GM18868 (cell line): ENCODE results near the gene ZNF219.

Experiments used
- ATAC-seq: cut with Tn5 transposase; IDR thresholded peaks from one replicate; pipeline ENCODE4 v1.9.1; 2021; ENCODE audit warnings: mild to moderate bottlenecking, moderate library complexity; ENCODE audit not compliant: unreplicated experiment

The ZNF219 gene

DNA sequence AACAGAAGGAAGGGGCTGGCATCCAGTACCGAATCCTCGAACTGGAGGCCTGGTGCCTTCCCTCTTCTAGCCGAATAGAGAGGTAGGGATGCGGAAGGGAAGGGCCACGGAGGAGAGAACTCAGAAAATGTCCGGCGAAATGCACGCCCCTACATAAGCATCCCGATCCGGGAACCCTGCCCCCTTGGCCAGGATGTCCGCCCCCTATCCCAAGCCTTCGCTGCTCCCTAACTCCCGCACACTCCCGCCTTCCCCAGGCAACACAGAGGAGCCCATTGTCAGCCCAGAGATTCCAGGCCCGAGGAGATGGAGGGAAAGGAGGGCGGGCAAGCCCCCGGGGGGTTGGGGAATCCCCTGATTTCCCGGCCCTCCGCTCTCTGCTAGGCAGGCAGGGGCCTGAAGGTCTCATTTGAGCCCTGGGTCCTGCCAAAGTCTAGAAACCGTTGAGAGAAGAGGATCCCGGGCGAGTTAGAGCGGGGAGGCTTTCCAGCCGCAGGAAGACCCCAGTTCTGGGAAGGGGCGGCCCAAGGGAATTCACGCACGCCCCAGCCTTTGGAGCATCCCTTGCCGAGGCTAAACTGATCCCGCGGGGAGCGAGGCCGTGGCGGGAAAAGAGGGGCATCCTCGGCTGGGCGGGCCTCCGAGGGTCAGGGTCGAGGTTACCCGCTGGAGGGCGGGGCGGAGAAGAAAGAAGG lies 28.9 kb downstream of the ZNF219 start:
- ATAC-seq = no peak

DNA sequence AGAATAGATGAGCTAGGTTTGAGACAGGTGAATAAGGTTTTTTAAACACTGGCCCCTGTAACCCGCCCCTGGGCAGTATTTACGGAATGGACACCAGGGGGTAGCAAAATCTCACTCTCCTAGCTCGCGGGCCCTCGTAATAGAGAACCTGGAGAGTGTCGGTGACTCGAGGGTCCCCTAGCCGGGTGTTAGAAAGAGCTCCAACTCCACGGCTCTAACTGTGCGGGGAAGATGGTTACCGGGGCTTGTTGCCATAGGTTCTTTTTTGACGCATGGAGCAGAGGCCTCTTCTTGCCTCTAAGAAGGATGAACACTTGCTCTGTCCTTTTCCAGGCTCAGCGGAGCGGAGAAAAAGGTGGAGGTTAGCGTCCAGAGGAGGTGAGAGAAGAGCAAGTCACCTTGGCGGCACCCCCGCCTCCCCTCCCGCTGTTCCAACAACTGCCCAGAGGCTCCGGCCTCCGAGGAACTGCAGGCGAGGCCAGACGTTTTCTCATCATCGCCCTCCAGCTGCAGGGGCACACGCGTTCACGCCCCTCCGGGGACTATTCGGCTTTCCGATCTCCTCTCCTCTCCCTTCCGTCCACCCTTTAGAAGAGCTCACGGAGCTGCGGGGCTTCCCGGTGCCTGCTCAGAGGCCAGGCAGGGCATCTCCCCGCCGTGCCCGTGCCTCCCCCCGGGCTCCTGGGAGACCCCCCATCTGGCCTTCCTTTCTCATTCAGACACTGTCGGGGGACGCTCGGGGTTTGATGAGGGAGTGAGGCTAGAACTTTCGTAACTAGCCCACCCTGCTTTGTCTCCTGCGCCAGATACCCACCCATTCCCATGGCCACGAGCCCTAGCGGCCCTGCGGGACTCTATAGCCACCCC lies 29.7 kb downstream of the ZNF219 start:
- ATAC-seq = no peak

DNA sequence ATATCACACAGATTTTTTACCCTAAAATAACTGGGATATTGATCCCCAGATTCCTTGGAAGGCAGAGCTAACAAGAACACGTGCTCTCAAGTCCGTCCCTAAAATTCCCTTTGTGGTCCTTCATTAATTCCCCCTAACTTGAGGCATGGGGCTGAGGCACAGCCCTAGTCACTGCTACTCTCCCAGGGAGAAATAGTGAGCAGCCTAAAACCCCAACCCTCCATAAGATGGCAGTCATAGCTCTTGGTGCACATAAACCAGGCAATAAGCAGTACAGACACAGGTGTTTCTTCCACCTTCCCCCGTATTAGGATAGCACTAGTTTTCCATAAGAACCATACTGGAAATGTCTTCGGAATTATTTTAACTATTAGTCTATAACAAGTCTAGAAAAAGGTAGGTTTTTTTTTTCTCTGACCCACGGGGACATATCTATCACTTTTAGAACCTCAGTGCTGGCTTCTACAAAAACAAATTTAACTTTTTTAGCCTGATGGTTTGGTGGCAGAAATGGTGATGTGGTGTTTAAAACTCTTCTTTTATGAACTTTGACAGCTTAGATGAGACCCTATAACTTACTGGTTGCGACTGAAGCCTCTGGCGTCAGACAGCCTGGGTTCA lies 31.5 kb downstream of the ZNF219 start:
- ATAC-seq = no peak

DNA sequence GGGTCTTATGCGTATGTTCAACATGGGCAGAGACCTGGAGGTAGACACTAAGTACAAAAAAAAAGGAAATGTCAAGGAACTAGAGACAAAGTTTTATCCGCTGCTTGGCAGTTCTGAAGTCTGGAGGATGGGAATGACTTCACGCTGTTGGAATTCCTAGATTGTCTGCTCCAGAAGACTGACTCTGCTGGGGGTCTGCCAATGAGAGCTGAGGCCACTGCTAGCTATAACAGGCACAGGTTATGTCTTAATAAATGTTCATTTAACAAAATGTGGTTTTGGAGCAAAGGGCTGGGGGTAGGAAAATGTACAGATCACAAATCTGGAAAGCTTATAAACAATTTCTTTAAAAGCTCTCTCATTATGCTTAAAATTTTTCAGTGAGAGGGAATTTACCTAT lies 35.0 kb downstream of the ZNF219 start:
- ATAC-seq = no peak

DNA sequence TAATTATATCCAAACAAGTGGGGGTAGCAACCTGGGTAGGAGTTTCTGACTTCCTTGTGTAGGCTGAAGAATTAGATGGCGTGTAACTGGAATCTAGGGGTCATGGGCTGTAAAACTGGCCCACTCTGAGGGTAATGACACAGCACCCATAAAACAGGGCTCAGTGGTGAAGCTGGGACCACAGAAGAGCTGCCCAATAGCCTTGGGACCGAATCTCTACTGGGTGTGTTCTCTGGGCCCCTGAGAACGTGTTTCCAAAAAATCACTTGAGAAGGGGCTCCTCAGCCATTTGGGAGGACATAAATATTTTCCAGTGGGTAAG lies 37.1 kb downstream of the ZNF219 start:
- ATAC-seq = no peak

DNA sequence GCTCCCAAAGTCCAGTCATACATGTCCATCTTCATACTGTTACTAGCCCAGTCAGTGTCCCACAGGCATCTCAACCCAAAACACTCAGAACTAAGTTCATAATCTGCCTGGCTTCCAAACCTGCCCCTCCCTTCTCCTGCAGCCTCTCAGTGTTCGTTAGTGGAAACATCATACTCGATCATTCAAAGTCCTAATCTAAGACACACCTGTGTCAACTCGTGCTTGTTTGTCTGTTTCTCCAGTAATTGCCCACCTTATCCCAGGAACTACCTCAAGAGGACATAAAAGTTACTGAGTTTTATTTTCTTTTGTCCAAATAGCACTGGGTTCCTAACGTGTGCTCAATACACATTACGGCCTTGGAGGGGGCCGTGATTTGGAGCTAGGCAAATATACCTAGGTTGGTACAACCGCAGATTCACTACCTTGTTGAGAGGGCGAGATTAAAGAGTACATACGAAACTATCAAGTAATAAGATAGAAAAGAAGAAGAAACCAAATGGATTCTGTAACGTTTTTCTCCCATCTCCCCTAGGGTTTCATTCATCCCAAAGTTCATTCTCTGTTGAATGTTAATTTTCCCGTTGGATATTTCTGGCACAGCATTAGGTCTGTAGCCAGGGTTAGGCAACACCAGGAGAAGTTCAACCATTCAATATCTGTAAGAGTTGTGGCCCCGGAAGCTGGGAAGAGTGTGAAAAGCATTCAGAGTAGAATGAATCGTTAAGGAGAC lies 37.7 kb downstream of the ZNF219 start:
- no peak for ATAC-seq

DNA sequence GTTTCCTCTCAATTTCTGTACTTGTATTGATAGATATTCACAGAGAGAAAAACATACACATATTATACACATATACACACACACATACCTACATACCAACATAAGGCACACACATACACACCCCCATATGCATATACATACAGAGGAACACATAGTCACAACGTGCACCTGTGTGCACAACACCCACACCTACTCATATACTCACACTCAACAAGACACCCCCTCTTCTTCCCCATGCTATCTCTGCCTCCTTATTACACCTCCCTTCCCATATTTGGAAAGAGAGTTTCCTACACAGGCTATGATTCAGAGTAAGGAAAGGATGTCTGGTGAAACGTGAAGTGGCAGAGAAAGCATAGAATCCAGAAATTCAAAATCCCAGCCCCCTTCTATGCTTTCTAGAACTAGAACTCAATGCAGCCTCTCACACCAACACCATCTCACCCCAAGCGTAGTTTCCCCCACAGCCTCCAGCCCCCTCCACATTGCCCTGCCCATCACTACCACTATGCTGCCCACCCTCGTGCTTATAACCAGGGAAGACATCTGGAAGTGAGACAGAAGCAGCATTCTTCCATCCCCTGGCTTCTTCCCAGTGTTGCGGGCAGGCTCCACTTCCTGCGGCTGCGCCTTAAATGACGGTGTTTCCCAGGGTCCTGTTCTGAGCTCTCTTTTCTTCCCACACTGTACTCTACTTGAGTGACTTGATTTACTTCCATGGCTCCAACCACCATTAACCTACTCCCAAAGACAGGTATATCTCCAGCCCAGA lies 38.4 kb downstream of the ZNF219 start:
- ATAC-seq = no peak

DNA sequence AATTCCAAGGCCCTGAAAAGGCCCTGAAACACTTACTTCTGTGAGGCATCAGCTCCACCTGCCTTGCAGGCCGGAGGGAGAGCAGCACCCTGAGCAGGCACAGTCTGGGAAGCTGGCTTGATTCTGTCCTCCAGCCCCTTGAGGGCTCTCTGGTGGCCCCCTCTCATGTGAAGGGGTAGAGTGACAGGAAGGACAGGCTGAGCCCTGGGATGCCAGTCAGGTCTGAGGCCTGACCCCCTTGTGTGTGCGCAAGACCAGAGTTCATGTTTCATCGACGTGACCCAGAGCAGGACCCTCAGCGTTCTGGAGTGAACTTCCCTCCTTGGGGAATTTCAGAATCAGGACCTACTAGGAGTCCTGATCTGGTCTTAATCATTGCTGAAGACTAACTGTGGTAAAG lies 39.6 kb downstream of the ZNF219 start:
- no peak for ATAC-seq

DNA sequence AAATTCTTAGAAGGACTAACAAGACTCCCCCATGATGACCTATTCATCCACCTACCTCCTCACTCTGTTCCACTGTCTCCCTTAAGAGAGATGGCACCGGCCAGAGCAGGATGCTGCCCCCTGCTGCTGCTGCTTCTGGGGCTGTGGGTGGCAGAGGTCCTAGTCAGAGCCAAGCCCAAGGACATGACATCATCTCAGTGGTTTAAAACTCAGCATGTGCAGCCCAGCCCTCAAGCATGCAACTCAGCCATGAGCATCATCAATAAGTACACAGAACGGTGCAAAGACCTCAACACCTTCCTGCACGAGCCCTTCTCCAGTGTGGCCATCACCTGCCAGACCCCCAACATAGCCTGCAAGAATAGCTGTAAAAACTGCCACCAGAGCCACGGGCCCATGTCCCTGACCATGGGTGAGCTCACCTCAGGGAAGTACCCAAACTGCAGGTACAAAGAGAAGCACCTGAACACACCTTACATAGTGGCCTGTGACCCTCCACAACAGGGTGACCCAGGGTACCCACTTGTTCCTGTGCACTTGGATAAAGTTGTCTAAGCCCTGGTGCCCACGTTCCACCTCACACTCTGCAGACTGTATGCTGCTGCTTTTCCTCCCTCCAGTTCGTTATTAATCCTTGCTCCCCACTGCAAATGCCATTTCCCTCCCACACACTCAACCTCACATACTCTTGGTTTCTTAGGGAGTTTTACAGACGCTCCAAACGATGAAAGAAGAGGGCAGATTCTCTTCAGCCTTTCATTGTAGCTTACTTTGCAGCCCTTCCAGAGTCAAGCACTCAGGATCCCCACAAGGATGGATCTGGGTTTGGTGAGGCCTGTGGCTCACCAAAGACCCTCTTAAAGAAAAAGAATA lies 40.4 kb downstream of the ZNF219 start, which contains the start of gene RNASE8:
RNASE8 (plus strand) TSS at position 20 of the 873 bp plus-strand sequence; CDS start at position 91, 71 bp downstream.
- no peak for ATAC-seq

DNA sequence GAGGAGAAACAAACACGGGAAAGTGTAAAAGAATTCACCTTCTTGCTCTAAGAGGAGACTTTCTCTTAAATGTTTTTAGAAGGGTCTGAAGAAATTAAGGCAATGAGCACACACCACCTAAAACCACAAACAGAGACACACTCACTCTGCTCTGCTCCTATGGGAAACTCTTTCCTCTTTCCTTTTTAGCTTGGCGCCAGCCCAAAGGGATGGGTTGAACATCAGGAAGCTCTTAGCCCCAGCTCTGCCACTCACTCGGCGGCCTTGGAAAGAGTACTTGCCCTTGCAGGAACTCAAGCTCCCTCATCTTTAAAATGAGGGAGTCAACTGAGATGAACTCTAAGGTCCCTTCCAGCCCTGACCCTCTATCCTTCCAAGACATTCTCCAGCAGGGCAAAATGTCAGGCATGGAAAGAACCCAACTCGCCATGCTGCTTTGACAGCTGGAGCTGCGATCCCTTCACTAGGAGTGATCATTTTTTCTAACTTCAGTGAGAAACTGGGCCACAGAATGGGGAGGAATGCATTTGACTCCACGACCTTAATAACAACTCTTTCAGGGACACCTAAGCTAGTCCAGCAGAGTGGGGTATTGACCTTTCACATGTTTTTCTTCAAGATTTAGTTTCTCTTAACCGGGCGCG lies 41.8 kb downstream of the ZNF219 start:
- no peak for ATAC-seq

DNA sequence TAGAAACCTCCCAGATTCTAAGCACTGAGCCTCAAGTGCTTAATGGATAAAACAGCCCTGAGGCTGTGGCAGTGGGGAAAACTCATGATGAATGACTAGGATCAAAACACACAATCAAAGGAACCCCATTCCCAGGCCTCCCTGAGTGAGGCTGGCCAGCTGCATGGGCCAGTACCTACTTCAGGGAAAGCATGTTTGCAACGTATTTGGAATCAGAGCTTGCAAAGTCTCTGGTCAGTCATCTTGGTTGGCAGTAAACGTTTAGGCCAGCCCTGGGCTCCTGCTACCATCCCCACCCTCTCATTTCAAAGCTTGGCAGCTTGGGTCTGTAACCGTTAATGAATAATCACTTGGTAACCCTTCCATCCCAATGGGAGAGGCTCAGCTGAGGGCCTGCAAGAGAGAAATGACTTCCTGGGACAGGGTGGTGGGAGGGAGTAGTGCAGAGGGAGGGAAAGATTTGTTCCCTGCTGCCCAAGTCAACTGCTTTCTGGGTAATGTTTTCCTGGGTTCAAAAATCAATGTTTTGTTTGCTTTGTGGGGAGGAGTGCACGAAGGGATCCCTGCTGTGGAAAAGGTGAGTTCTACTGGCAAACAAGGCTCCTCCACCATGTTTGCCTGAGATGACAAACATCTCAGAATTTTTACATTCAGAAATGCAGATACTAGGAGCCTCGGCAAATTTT lies 42.9 kb downstream of the ZNF219 start:
- ATAC-seq = no peak

DNA sequence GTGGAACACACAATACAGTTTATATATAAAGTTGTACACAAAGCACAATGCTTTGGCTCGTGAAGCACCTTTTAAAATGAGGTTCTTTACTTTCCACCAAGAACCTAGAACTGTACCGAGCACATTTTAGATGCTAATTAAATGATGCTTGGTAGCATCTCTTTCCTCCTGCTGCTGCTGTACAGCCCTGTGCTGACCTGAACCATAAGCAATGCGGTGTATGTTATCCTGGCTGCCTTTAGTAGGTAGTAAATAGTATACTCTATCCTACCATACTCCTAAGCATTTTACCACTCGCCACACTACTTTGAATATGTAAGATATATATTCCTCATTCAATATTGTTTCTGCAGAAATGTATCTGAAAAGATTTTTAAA lies 43.7 kb downstream of the ZNF219 start:
- ATAC-seq = no peak

DNA sequence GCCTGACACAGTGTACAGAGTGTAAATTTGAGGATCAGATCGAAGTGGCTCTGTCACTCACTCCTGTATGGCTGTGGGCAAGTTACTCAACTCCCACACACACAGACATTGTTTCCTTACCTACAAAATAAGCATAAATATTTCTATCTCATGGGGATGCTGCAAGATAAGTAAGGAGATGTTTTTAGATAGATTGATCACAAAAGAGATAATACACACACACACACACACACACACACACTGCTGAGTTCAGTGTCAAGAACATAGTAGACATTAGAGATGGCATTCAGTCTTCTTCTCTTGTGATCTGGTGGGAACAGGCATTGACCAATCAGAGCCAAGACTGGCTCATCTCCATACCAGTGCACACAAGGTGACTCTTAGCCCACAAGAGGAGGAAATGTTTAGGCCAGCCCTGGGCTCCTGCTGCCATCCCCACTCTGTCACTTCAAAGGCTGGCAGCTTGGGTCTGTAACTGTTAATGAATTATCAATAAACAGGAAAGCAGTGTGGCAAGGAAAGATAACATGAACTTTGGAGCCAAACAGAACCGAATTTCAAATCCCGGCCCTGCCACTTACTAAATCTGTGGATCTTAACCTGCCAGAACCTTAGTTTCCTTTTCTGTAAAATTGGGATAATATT lies 44.2 kb downstream of the ZNF219 start:
- ATAC-seq = no peak

DNA sequence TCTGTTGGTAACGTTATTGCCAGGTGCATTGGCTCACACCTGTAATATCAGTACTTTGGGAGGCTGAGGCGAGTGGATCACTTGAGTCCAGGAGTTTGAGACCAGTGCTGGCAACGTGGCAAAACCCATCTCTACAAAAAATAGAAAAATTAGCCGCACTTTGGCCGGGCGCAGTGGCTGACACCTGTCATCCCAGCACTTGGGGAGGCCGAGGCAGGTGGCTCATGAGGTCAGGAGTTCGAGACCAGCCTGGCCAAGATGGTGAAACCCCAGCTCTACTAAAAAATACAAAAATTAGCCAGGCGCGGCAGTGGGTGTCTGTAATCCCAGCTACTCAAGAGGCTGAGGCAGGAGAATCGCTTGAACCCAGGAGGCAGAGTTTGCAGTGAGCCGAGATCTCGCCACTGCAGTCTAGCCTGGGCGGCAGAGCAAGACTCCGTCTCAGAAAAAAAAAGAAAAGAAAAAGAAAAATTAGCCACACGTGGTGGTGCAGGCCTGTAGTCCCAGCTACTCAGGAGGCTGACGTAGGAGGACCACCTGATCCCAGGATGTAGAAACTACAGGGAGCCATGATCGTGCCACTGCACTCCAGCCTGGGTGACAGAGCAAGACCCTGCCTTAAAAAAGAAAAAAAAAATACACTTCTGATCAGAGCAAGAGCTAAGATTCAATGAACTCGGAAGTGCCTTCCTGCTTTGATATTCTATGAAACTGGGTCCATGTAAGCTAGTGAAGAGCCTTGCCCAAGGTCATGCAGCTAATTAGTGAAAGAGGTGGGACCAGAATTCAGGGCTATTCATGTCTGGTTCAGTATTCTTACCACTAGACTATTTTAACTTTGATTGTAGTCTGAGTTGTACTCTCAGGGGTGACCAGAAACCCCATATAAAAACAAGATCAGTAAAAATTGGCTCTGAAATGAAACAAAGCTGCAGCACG lies 45.0 kb downstream of the ZNF219 start:
- ATAC-seq = no peak

DNA sequence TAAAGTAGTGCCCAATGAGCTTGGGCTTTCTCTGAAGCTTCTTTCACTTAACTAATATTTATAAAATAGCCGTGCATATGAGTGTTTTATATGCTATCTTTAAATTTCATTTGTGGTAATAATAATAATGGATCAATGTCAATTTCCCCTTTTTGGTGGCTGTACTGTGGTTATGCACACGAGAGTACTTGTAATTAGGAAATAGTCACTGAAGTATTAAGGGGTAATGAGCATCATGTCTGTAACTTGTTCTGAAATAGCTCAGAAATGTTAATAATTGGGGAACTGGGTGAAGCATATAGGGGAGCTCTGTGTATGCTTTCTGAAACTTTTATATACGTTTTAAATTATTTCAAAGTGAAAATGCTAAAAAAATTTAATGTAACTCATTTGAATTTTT lies 47.9 kb downstream of the ZNF219 start:
- ATAC-seq = no peak

DNA sequence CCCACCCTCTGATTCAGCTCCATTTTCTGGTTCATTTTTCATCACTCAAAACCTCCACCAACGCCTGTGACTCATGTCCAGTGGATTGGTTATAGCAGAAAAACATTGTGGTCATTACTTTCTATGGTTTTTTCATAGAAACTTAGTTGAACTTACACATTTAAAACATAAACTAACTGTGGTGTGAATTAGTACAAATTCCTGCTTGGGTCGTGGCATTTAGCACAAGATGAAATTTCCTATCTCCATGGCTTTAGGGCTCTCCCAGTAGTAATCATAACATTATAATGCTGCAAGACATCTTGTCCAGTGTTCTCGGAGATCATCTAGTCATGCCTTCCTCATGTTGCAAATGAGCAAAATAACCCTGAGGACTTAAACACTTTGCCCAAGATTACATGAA lies 49.2 kb downstream of the ZNF219 start:
- no peak for ATAC-seq

DNA sequence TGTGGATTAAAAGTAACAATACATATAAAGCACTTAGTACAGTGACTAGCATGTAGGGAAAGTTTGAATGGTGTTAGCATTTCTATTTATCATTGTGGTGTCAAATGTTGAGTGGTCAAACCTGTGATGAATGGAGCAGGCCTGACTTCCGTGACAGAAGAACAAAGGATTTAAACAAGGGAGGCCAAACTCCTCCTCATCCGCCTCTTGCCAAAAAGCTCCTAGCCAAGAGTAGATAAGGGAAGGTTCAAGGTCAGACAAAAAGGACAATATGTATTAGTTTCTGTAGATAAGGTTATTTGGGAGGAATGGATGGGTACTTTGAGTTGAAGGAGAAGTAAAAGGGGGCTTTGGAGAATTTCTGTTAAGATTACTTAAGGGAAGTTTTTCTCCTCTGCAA lies 49.8 kb downstream of the ZNF219 start:
- ATAC-seq = no peak
